GM18951 (cell line): ENCODE measurements around the gene CATSPERD.

Source experiments
- POLR2A ChIP-seq: IDR thresholded peaks from 4 replicates; pipeline ENCODE4 v1.6.1; 2011; ENCODE audit warnings: mild to moderate bottlenecking; ENCODE audit not compliant: insufficient read length, insufficient read depth; ENCODE audit errors: extremely low read depth
- in situ Hi-C: fragments of 300-500 bp; cut with MboI; formaldehyde crosslinking; loops from one replicate; pipeline ENCODE4 v1.12.0; 2022; ENCODE audit warnings: low sequenced_read_pairs, mixed read lengths, inconsistent platforms; ENCODE audit not compliant: unreplicated experiment

The CATSPERD gene

GRCh38 chr19:5800361-5801270, 80.2 kb downstream of the CATSPERD start:
- TF ChIP-seq POLR2A = no peak
- in situ Hi-C loops = no loop called here

- in situ Hi-C loops = no loop called here
- no peak for TF ChIP-seq POLR2A
Measured at GRCh38 chr19:5801796-5802619, 81.6 kb downstream of the CATSPERD start.

- in situ Hi-C loops = no loop called here
- TF ChIP-seq POLR2A = no peak
Measured at GRCh38 chr19:5803441-5803751, 83.0 kb downstream of the CATSPERD start.

DNA sequence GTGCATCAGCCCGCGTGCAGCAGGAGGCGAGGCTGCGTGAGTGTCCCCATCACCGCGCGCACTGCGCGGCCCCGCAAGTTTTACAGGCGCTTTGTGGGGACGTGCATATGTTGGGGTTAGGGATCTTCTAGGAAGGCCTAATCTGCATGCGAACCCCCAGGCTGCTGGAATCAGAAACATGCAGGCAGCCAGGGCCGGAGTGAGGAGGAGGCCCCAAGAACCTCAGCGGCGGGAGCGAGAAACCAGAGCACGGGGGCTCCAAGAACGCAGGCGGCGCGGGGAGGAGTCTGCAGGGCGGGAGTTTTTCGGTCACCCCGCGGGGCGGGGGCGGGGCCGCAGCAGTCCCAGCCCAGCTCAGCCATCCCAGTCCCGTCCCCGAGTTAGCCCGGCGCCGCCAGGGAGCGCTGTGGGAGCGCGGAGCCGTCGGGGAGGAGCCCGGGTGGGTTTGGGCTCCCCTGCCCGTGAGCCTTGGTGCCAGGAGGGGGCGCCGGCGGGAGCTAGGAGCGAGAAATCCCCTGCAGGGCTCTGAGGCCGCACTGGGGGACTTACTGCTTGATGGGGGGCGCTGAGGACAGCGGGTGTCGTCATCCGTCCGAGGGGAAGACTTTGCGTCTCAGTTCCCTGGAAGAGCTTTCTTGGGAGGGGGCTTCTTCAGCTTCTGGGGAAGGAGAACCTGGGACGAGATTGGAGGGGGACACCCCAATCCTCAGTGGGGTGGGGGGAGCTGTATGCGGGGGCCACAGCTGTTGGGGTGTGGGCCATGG, 83.5 kb downstream of the CATSPERD start:
- TF ChIP-seq POLR2A = no peak
- in situ Hi-C loops = no loop called here

DNA sequence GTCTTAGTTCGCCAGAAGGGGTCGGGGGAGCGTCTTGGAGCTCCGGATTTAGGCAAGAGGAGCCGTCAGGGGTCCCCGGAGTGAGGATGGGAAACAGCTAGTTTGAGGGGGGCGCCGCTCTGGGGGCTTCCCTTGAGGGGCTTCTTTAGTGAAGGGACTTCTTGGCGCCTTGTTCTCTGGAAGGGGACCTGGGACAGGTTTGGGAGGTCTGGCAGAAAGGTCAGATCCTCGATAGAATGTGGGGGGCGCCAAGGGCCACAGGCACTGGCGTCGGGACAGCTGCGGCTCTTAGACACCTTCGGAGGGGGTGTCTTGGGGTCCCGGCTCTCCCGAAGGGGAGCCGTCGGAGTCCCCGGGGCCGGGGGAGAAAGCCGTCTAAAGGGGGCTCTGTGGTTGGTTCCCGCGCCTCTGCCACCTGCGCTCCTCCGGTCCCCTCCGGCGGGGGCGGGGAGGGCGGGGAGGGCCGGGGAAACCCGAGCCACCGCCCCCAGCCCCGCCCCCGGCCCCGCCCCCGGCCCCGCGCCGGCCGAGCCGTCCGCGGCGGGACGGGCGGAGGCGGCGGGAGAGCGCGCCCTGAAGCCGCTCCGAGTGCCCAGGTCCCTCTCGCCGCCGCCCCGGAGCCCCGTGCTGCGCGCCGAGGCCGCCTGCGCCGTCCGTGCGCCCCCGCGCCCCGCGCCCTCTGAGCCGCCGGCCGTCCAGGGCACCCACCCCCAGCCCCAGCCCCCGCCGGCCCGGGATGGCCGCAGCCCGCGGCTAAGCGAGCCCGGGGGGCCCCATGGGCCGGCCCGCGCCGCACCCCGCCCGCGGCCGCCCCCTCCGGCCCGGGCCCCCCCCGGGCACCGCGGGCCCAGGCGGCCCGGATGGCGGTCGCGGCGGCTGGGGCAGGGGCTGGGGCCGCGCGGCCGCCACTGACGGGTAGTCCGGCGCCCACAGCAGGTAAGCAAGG, 84.4 kb downstream of the CATSPERD start, which contains the start of gene NRTN:
Gene NRTN, plus strand, starts transcription at position 552 of the 946 bp plus-strand sequence. CDS start 19,099 bp downstream, outside the sequence.
- in situ Hi-C loops = no loop called here
- TF ChIP-seq POLR2A = no peak

DNA sequence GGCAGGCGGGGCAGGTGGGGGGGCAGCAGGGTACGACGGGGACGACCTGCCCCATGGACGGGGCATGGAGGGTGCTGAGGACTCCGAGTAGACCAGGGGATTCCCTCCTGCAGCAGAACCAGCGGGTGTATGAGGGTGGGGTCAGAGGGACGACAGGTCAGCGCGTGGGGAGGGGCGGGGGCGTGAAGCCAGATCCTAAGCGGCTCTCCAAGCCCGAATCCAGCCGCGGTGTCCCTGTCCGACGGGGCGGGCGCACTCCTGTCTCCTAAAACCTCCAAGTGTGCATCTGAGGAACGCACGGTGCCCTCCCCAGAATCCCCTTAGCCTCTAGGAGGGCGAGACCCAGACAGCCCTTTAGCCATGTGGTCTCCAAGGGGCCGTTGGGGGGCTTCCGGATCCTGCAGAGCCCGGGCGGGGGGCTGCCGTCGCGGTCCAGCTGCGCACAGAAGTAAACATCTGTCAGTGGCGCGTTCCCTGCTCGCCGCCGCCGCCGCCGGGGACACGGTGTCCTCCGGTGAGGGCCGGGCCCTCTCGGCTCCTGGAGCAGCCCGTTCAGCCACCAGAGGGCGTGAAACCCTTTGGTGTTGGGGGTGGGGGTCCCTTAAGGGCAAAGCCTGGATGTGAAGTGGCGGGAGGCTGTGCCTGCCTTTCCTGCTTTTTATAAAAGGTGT, 85.2 kb downstream of the CATSPERD start:
- TF ChIP-seq POLR2A = no peak
- in situ Hi-C loops = no loop called here

GRCh38 chr19:5806133-5806489, 85.7 kb downstream of the CATSPERD start:
- in situ Hi-C loops = no loop called here
- no peak for TF ChIP-seq POLR2A

DNA sequence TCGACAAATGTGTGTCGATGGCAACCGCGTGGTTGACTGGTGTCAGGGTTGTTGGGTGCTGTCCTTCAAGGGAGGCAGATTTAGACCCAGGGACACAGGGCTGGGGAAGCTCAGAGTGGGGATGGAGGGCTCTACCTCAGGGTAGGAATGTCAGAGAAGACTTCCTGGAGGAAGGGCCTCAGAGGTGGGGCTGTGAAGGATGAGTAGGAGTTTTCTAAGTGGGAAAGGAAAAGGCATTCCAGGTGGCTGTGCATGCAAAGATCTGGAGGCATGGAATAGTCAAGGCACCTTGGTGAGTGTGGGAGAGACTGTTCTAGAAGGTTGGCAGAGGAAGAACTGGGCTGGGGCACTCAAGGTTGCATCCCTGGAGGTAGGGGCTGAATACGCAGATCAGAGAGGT, 86.5 kb downstream of the CATSPERD start:
- in situ Hi-C loops = no loop called here
- no peak for TF ChIP-seq POLR2A

DNA sequence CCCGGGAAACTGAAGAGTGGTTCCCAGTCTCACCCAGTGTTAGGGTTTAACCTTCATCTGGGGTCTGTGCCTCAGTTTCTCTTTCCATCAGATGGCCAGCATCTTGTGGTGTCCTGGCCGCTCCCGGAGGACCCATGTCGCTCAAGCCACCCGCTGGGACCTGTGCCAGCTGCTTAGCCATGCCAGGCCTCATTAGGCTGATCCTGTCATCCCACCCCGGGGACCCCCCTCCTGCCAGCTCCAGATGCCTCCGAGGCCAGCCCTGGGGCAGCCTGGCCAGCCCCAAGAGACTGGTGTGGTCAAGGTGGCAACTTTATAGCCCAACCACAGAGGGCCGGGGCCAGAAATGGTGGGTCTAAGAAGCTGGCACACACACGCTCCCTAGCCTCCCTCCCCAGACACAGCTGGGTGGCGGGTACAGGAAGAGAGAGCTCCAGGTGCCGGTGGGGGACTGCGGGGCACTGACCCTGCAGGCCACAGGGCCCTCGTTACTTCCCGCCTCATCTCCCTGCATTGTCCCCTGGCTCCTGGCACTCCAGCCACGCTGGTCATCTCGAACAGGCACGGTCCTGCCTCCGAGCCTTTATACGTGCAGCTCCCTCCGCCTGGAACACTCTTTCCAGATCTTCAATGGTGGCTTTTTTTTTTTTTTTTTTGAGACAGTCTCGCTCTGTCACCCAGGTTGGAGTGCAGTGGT, 87.8 kb downstream of the CATSPERD start:
- in situ Hi-C loops = no loop called here

DNA sequence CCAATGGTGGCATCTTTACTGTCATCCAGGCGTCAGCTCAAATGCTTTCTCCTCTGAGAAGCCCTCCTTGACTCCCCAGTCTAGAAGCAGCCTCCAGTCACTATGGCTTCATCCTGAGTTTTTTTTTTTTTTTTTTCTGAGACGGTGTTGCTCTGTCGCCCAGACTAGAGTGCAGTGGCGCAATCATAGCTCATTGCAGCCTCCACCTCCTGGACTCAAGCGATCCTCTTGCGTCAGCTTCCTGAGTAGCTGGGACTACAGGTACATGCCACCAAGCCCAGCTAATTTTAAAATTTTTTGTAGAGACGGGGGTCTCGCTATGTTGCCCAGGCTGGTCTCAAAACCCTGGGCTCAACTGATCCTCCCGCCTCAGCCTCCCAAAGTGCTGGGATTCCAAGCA, 88.6 kb downstream of the CATSPERD start:
- TF ChIP-seq POLR2A = no peak
- in situ Hi-C loops = no loop called here

More for the DNA sequence above, 87.8 kb downstream of the CATSPERD start:
- no peak for TF ChIP-seq POLR2A

GRCh38 chr19:5809469-5809868, 89.0 kb downstream of the CATSPERD start:
- in situ Hi-C loops = no loop called here
- TF ChIP-seq POLR2A = no peak
